GM19238 (cell line): ENCODE results near the gene PSTK.

Experiments used
- DNase-seq: peaks from one replicate; pipeline ENCODE4 v3.0.0; 2011; ENCODE audit warnings: low spot score; ENCODE audit not compliant: insufficient read length

PSTK gene

GRCh38 chr10:122980209-122981065 lies at the start of gene PSTK:
Gene PSTK, plus strand, starts transcription at chr10:122980401. Its CDS starts 79 bp downstream, at chr10:122980480.
- peak; percentile 94 for DNase-seq

- DNase-seq: no peak
Measured at GRCh38 chr10:122931088-122931906, 48.9 kb upstream of the PSTK start.

- DNase-seq: no peak
Measured at GRCh38 chr10:122939133-122939855, 40.9 kb upstream of the PSTK start.

- DNase-seq: no peak
Measured at GRCh38 chr10:122939856-122940543, 40.2 kb upstream of the PSTK start.

GRCh38 chr10:122949296-122949695 lies 30.9 kb upstream of the PSTK start:
- no peak for DNase-seq

- peak; percentile 90 for DNase-seq
Measured at GRCh38 chr10:122953902-122954730, 26.1 kb upstream of the PSTK start, which contains the start of gene C10orf88. Gene C10orf88, minus strand, starts transcription at chr10:122954227. Its CDS starts 49 bp downstream, at chr10:122954178.

GRCh38 chr10:122954731-122955050 lies 25.5 kb upstream of the PSTK start:
- no peak for DNase-seq

- no peak for DNase-seq
Measured at GRCh38 chr10:122955892-122956291, 24.3 kb upstream of the PSTK start.

- no peak for DNase-seq
Measured at GRCh38 chr10:122957474-122957873, 22.7 kb upstream of the PSTK start.

GRCh38 chr10:122962405-122962804 lies 17.8 kb upstream of the PSTK start:
- DNase-seq: no peak

- DNase-seq: no peak
Measured at GRCh38 chr10:122966879-122967278, 13.3 kb upstream of the PSTK start.

GRCh38 chr10:122968698-122969097 lies 11.5 kb upstream of the PSTK start:
- no peak for DNase-seq

- no peak for DNase-seq
Measured at GRCh38 chr10:122974023-122974422, 6.2 kb upstream of the PSTK start.

- DNase-seq: no peak
Measured at GRCh38 chr10:122974543-122975064, 5.6 kb upstream of the PSTK start.

GRCh38 chr10:122981066-122981464 lies 864 bp downstream of the PSTK start:
- no peak for DNase-seq

GRCh38 chr10:122983898-122984297 lies 3.7 kb downstream of the PSTK start:
- DNase-seq: no peak

GRCh38 chr10:122984708-122985107 lies 4.5 kb downstream of the PSTK start:
- DNase-seq: no peak

- no peak for DNase-seq
Measured at GRCh38 chr10:122986335-122986734, 6.1 kb downstream of the PSTK start.

- DNase-seq: no peak
Measured at GRCh38 chr10:122988501-122988900, 8.3 kb downstream of the PSTK start.

- DNase-seq: no peak
Measured at GRCh38 chr10:122990278-122990677, 10.1 kb downstream of the PSTK start.
